ENCODE data around the gene C1QTNF9B. TPM values are rescaled to one million over a fixed set of nuclear protein-coding genes. Genes with fewer than 3 reads are reported as not detected.

The C1QTNF9B gene
- total RNA-seq, 1 donor from 2014 or later = not detected

GRCh38 chr13:23865906-23866305 is 31.4 kb downstream of the C1QTNF9B start:
- H3K79me2 ChIP-seq (ENCODE audit: low read depth) = no peaks in the 10 kb centered on the region
- no peak overlapping the region for H3K4me3 Mint-ChIP-seq

GRCh38 chr13:23865026-23865425 is 32.3 kb downstream of the C1QTNF9B start:
- no peak overlapping the region for H3K4me3 ChIP-seq
- no peaks in the 10 kb centered on the region for H3K9me3 ChIP-seq (ENCODE audit: low read depth)
- H3K36me3 Mint-ChIP-seq = peaks cover 2% of the 10 kb centered on the region
- no peak overlapping the region for H3K27ac ChIP-seq
- TF ChIP-seq EZH2phosphoT487 (IDR thresholded peaks at IDR 0.05) (no peak), CTCF (IDR thresholded peaks at IDR 0.05) (no peak), EZH2 (IDR thresholded peaks at IDR 0.05) (no peak)
- H3K9me3 Mint-ChIP-seq = no peaks in the 10 kb centered on the region
- no peaks in the 10 kb centered on the region for H3K4me1 ChIP-seq
- no peak overlapping the region for H3K4me3 Mint-ChIP-seq
- H3K27me3 ChIP-seq = no peaks in the 10 kb centered on the region
- H2AFZ ChIP-seq (replicated peaks) = no peak overlapping the region
- H4K20me1 ChIP-seq (ENCODE audit: low read depth) = no peaks in the 10 kb centered on the region
- H3K27ac Mint-ChIP-seq = no peak overlapping the region
- H3K9ac ChIP-seq = no peak overlapping the region
- no peaks in the 10 kb centered on the region for H3K79me2 ChIP-seq (ENCODE audit: low read depth)
- no peaks in the 10 kb centered on the region for H3K27me3 Mint-ChIP-seq (ENCODE audit: insufficient read depth, low read depth)
- H3F3A ChIP-seq (ENCODE audit: low read depth) = no peaks in the 10 kb centered on the region
- no peak overlapping the region for H3K4me2 ChIP-seq
- no peak for DNase-seq (ENCODE audit: low spot score)
- H3K4me1 Mint-ChIP-seq = no peaks in the 10 kb centered on the region
- no peaks in the 10 kb centered on the region for H3K36me3 ChIP-seq

More at GRCh38 chr13:23865906-23866305, 31.4 kb downstream of the C1QTNF9B start:
- H3K4me3 ChIP-seq = no peak overlapping the region
- Mint-ChIP-seq H3K36me3 (peaks cover 2% of the 10 kb centered on the region), H3K4me1 (no peaks in the 10 kb centered on the region), H3K27me3 (ENCODE audit: insufficient read depth, low read depth) (no peaks in the 10 kb centered on the region), H3K9me3 (no peaks in the 10 kb centered on the region), H3K27ac (no peak overlapping the region)
- DNase-seq (ENCODE audit: low spot score) = no peak
- TF ChIP-seq CTCF (IDR thresholded peaks at IDR 0.05) = no peak
- no peak for TF ChIP-seq EZH2phosphoT487 (IDR thresholded peaks at IDR 0.05)
- no peak for TF ChIP-seq EZH2 (IDR thresholded peaks at IDR 0.05)
- no peaks in the 10 kb centered on the region for H4K20me1 ChIP-seq (ENCODE audit: low read depth)
- H3K9ac ChIP-seq = no peak overlapping the region
- H2AFZ ChIP-seq (replicated peaks) = no peak overlapping the region
- no peak overlapping the region for H3K4me2 ChIP-seq
- no peaks in the 10 kb centered on the region for H3F3A ChIP-seq (ENCODE audit: low read depth)
- no peaks in the 10 kb centered on the region for H3K27me3 ChIP-seq
- H3K9me3 ChIP-seq (ENCODE audit: low read depth) = no peaks in the 10 kb centered on the region
- no peaks in the 10 kb centered on the region for H3K4me1 ChIP-seq
- no peak overlapping the region for H3K27ac ChIP-seq
- no peaks in the 10 kb centered on the region for H3K36me3 ChIP-seq

GRCh38 chr13:23861310-23861709 is 36.0 kb downstream of the C1QTNF9B start:
- Histone ChIP-seq H3K9me3 (ENCODE audit: low read depth) (no peaks in the 10 kb centered on the region), H3K36me3 (no peaks in the 10 kb centered on the region), H3K9ac (no peak overlapping the region), H3K27me3 (no peaks in the 10 kb centered on the region), H2AFZ (replicated peaks) (no peak overlapping the region), H3K4me3 (no peak overlapping the region), H3K4me2 (no peak overlapping the region), H3F3A (ENCODE audit: low read depth) (no peaks in the 10 kb centered on the region), H3K4me1 (no peaks in the 10 kb centered on the region), H3K27ac (no peak overlapping the region), H4K20me1 (ENCODE audit: low read depth) (no peaks in the 10 kb centered on the region), H3K79me2 (ENCODE audit: low read depth) (no peaks in the 10 kb centered on the region)
- no peak overlapping the region for H3K27ac Mint-ChIP-seq
- H3K27me3 Mint-ChIP-seq (ENCODE audit: insufficient read depth, low read depth) = no peaks in the 10 kb centered on the region
- DNase-seq (ENCODE audit: low spot score) = no peak
- H3K4me1 Mint-ChIP-seq = no peaks in the 10 kb centered on the region
- no peaks in the 10 kb centered on the region for H3K9me3 Mint-ChIP-seq
- no peak for TF ChIP-seq EZH2 (IDR thresholded peaks at IDR 0.05)
- TF ChIP-seq CTCF (IDR thresholded peaks at IDR 0.05) = no peak
- peaks cover 2% of the 10 kb centered on the region for H3K36me3 Mint-ChIP-seq
- no peak overlapping the region for H3K4me3 Mint-ChIP-seq
